Hematopoietic multipotent progenitor cell treated with erythropoietin and hydrocortisone succinate and interleukin-3 and kit ligand, for 17 days (in vitro differentiated cells): Measurements from ENCODE around the gene TAF7L.

Experiments
- DNase-seq: peaks from one replicate; pipeline ENCODE4 v3.0.0-alpha.2; 2015; ENCODE audit warnings: low spot score

TAF7L gene

GRCh38 chrX:101220662-101221260 is 70.4 kb downstream of the TAF7L start:
- no peak for DNase-seq

- no peak for DNase-seq
These were observed 71.2 kb downstream of the TAF7L start for GRCh38 chrX:101219864-101220346.

GRCh38 chrX:101219116-101219863 is 71.8 kb downstream of the TAF7L start, which contains the start of gene DRP2:
Gene DRP2 (plus strand): TSS chrX:101219786. CDS start chrX:101231648, 11,862 bp downstream.
- no peak for DNase-seq
